OCI-LY3 (cell line): ENCODE results near the gene EML4.

Source experiments
- CTCF ChIP-seq: fragments of 200-600, 300-600 bp; sonication (generic); IDR thresholded peaks from 2 replicates; pipeline ENCODE4 v1.5.1; 2014; ENCODE audit warnings: antibody characterized with exemption, low read length, low read depth
- EZH2phosphoT487 ChIP-seq: fragments of 200-600 bp; shearing (Covaris generic); IDR thresholded peaks from 2 replicates; pipeline ENCODE4 v1.6.1; 2018; ENCODE audit warnings: antibody characterized with exemption, mixed run types, low read depth

- TF ChIP-seq CTCF (no peak), EZH2phosphoT487 (no peak)
Measured at GRCh38 chr2:42239811-42240210, 70.7 kb downstream of the EML4 start.
